K562 (cell line): Measurements from ENCODE around the gene NPTXR. TPM values are rescaled to one million over a fixed set of nuclear protein-coding genes. Genes with fewer than 3 reads are reported as not detected.

ENCODE experiments used
- EHMT2 ChIP-seq: fragments of 450-650 bp; IDR thresholded peaks from 2 replicates; pipeline ENCODE4 v1.6.1; 2018; ENCODE audit warnings: antibody characterized with exemption
- ELK1 ChIP-seq: sonication (generic); formaldehyde crosslinking; IDR thresholded peaks from 2 replicates; pipeline ENCODE4 v1.8.1; 2022; ENCODE audit warnings: missing genetic modification reagents
- GABPB1 ChIP-seq: sonication (generic); formaldehyde crosslinking; IDR thresholded peaks from 2 replicates; pipeline ENCODE4 v1.8.0; 2022; ENCODE audit warnings: mild to moderate bottlenecking, missing genetic modification reagents
- ID3 ChIP-seq, 2 experiments: fragments of 250-450 bp in 1 of 2; fragments of 450-650 bp in 1 of 2; sonication (Bioruptor Pico) in 1 of 2; IDR thresholded peaks; 2 replicates each; pipeline versions ENCODE4 v1.6.1 to v1.8.0; 2016 to 2021; ENCODE audit warnings: mild to moderate bottlenecking in 2 of 2, moderate library complexity in 2 of 2, missing compliant biosample characterization in 1 of 2, missing genetic modification characterization in 1 of 2
- IRF2 ChIP-seq: sonication (generic); formaldehyde crosslinking; IDR thresholded peaks from 2 replicates; pipeline ENCODE4 v1.8.1; 2022; ENCODE audit warnings: mild to moderate bottlenecking, missing genetic modification reagents
- MITF ChIP-seq: IDR thresholded peaks from 2 replicates; pipeline ENCODE4 v1.6.1; 2014; ENCODE audit warnings: antibody characterized with exemption
- MTA3 ChIP-seq: fragments of 450-650 bp; formaldehyde crosslinking; IDR thresholded peaks from 2 replicates; pipeline ENCODE4 v1.6.1; 2017; ENCODE audit warnings: mild to moderate bottlenecking, borderline replicate concordance
- RAD51 ChIP-seq: fragments of 450-650 bp; IDR thresholded peaks from 2 replicates; pipeline ENCODE4 v1.7.1; 2016; ENCODE audit warnings: low read depth, mild to moderate bottlenecking, borderline replicate concordance
- SNRNP70 ChIP-seq: fragments of 200-400 bp; formaldehyde crosslinking; optimal IDR thresholded peaks from 2 replicates; pipeline ENCODE3; 2017; ENCODE audit warnings: low read depth, low read length
- SPI1 ChIP-seq: IDR thresholded peaks from 2 replicates; pipeline ENCODE4 v1.6.1; 2011; ENCODE audit warnings: low read depth, low read length, control low read depth, borderline replicate concordance
- TAF1 ChIP-seq: IDR thresholded peaks from 2 replicates; pipeline ENCODE4 v1.6.1; 2011; ENCODE audit warnings: mild to moderate bottlenecking, low read length, moderate library complexity; ENCODE audit not compliant: insufficient read depth, control insufficient read depth, severe bottlenecking; ENCODE audit errors: extremely low read depth
- TCF7L2 ChIP-seq: fragments of 150-350 bp; IDR thresholded peaks from 2 replicates; pipeline ENCODE4 v1.6.1; 2016; ENCODE audit warnings: low read depth, mild to moderate bottlenecking, low read length, moderate library complexity
- ZBTB7A ChIP-seq: IDR thresholded peaks from 2 replicates; pipeline ENCODE4 v1.6.1; 2011; ENCODE audit warnings: low read depth, mild to moderate bottlenecking, low read length, moderate library complexity, borderline replicate concordance; ENCODE audit not compliant: control insufficient read depth
- ZFP91 ChIP-seq: sonication (generic); formaldehyde crosslinking; IDR thresholded peaks from 2 replicates; pipeline ENCODE4 v1.8.0; 2022; ENCODE audit warnings: mild to moderate bottlenecking, missing genetic modification reagents
- ZNF253 ChIP-seq: fragments of 250-450 bp; sonication (Bioruptor Pico); conservative IDR thresholded peaks from 2 replicates; pipeline ENCODE4 v1.6.1; 2021; ENCODE audit warnings: mild to moderate bottlenecking
- ZNF395 ChIP-seq: fragments of 200-800 bp; sonication (Bioruptor generic); IDR thresholded peaks from 2 replicates; pipeline ENCODE4 v1.6.1; 2017; ENCODE audit warnings: missing genetic modification characterization, missing compliant biosample characterization
- ZNF431 ChIP-seq: sonication (generic); formaldehyde crosslinking; IDR thresholded peaks from 2 replicates; pipeline ENCODE4 v1.8.0; 2022; ENCODE audit warnings: mild to moderate bottlenecking, missing genetic modification reagents
- ZNF436 ChIP-seq: fragments of 250-450, 450-650 bp; sonication (Bioruptor Pico); formaldehyde crosslinking; IDR thresholded peaks from 2 replicates; pipeline ENCODE4 v1.7.0; 2020; ENCODE audit warnings: mild to moderate bottlenecking
- ZNF586 ChIP-seq: fragments of 450-650 bp; formaldehyde crosslinking; conservative IDR thresholded peaks from 2 replicates; pipeline ENCODE4 v1.4.0; 2020; ENCODE audit warnings: mild to moderate bottlenecking, moderate library complexity
- polyA plus RNA-seq, 8 experiments: library from polyadenylated mRNA; depleted of rRNA in 4 of 8; stranded (reverse) in 5 of 8; unstranded in 3 of 8; fragments of >200 nt; fragmentation: Nextera tagmentation in 2 of 8; fragmentation: Illumina TruSeq in 1 of 8; extraction: Ambion mirVana in 2 of 8; extraction: Trizol in 1 of 8; gene quantifications; 2 replicates each; pipeline versions ENCODE4 v1.2.1 to v1.2.3, GENCODE V29; 2011 to 2014; ENCODE audit warnings: inconsistent platforms in 1 of 8, missing spikeins in 1 of 8
- total RNA-seq, 7 experiments: library from RNA; depleted of rRNA in 6 of 7; stranded (reverse); fragments of >200 nt in 6 of 7; fragmentation: Illumina TruSeq in 2 of 7; extraction: Trizol in 2 of 7; gene quantifications; 2 replicates each; pipeline versions ENCODE4 v1.2.1 to v1.2.3, GENCODE V29; 2011 to 2021; ENCODE audit warnings: low replicate concordance in 1 of 7

NPTXR gene
- total and polyA plus RNA-seq, 9 of the 15 experiments (the other 6 are each of a cell fraction or from before 2014, with no cell fraction given): 0.01 to 3.1 (median 1.1) TPM

GRCh38 chr22:38872172-38872830, 28.5 kb upstream of the NPTXR start, which contains the start of gene CBX6 (continued):
- TF ChIP-seq MTA3 (peak; percentile 36; the same call in 1 of the 2 replicates), SPI1 (no peak), ID3 (CRISPR knock-in tag; IDR thresholded peaks at IDR 0.05) (no peak), ID3 (tag; IDR thresholded peaks at IDR 0.05) (no peak), RAD51 (peak; percentile 82), ZNF253 (CRISPR knock-in tag) (no peak), SNRNP70 (no peak), ZNF395 (CRISPR knock-in tag) (peak; percentile 58; the same call in 1 of the 2 replicates), ZFP91 (CRISPR knock-in tag) (peak; percentile 96), ZBTB7A (no peak), TAF1 (peak; percentile 28), ZNF586 (no peak), GABPB1 (CRISPR knock-in tag) (no peak; the same call in 1 of the 2 replicates), IRF2 (no peak), ELK1 (CRISPR knock-in tag) (no peak), EHMT2 (no peak), TCF7L2 (no peak), ZNF436 (no peak), MITF (no peak; the same call in 1 of the 2 replicates), ZNF431 (CRISPR knock-in tag) (no peak)
